GM23338 (cell line): ENCODE results near the gene LPIN1. TPM values are rescaled to one million over a fixed set of nuclear protein-coding genes. Genes with fewer than 3 reads are reported as not detected.

ENCODE experiments used
- ATAC-seq: fragments of 200-7000 bp; cut with Tn5 transposase; 3 replicates; pipeline ENCODE4 v1.9.1; 2020
- DNase-seq: peaks from one replicate; pipeline ENCODE4 v3.0.0-alpha.2; 2015; ENCODE audit warnings: low spot score
- H2AFZ ChIP-seq: fragments of 200-600 bp; sonication (generic); 2 replicates; pipeline ENCODE4 v1.8.0; 2016; ENCODE audit warnings: antibody characterized with exemption, mild to moderate bottlenecking, moderate library complexity
- H3F3A ChIP-seq: fragments of 200-600 bp; sonication (generic); replicated peaks from 2 replicates; pipeline ENCODE4 v1.8.0; 2017; ENCODE audit warnings: antibody characterized with exemption, mixed run types, low read depth
- H3K27ac ChIP-seq: fragments of 200-600 bp; sonication (generic); 2 replicates; pipeline ENCODE4 v1.6.1; 2016; ENCODE audit warnings: low read depth
- H3K27me3 ChIP-seq: fragments of 200-600 bp; sonication (generic); 2 replicates; pipeline ENCODE4 v1.8.0; 2016; ENCODE audit warnings: mild to moderate bottlenecking, mixed run types, moderate library complexity; ENCODE audit not compliant: insufficient read depth
- H3K36me3 ChIP-seq: fragments of 200-600 bp; sonication (generic); 2 replicates; pipeline ENCODE4 v1.8.0; 2016; ENCODE audit warnings: mild to moderate bottlenecking; ENCODE audit not compliant: insufficient read depth
- H3K4me1 ChIP-seq: fragments of 200-600 bp; sonication (generic); 2 replicates; pipeline ENCODE4 v1.8.0; 2016; ENCODE audit warnings: mild to moderate bottlenecking, moderate library complexity; ENCODE audit not compliant: insufficient read depth
- H3K4me2 ChIP-seq: fragments of 200-600 bp; sonication (generic); 2 replicates; pipeline ENCODE4 v1.7.1; 2017; ENCODE audit warnings: mixed run types
- H3K4me3 ChIP-seq: fragments of 200-600 bp; sonication (generic); 2 replicates; pipeline ENCODE4 v1.6.1; 2016; ENCODE audit warnings: mixed run types
- H3K79me2 ChIP-seq: fragments of 200-600 bp; sonication (generic); replicated peaks from 2 replicates; pipeline ENCODE4 v1.8.0; 2017; ENCODE audit warnings: mild to moderate bottlenecking; ENCODE audit not compliant: insufficient read depth
- H3K9me2 ChIP-seq: fragments of 200-600 bp; sonication (generic); 2 replicates; pipeline ENCODE4 v1.8.0; 2017; ENCODE audit not compliant: insufficient read depth
- H4K20me1 ChIP-seq: fragments of 200-600 bp; sonication (generic); replicated peaks from 2 replicates; pipeline ENCODE4 v1.8.0; 2017; ENCODE audit warnings: mild to moderate bottlenecking; ENCODE audit not compliant: insufficient read depth
- H3K27ac Mint-ChIP-seq: 2 replicates; pipeline ENCODE4 v1.8.0; 2020; ENCODE audit warnings: inconsistent platforms, mild to moderate bottlenecking, moderate library complexity, mixed read lengths
- H3K27me3 Mint-ChIP-seq: 3 replicates; pipeline ENCODE4 v1.8.0; 2022; ENCODE audit warnings: low read depth, mild to moderate bottlenecking, moderate library complexity, mixed read lengths, inconsistent platforms; ENCODE audit not compliant: insufficient read depth, poor library complexity
- H3K36me3 Mint-ChIP-seq: 3 replicates; pipeline ENCODE4 v1.8.0; 2021; ENCODE audit warnings: low read depth, mild to moderate bottlenecking, inconsistent platforms, moderate library complexity, mixed read lengths
- H3K4me1 Mint-ChIP-seq: 3 replicates; pipeline ENCODE4 v1.8.0; 2020; ENCODE audit warnings: mild to moderate bottlenecking, inconsistent platforms, mixed read lengths
- H3K4me3 Mint-ChIP-seq: 3 replicates; pipeline ENCODE4 v1.8.0; 2021; ENCODE audit warnings: moderate library complexity, mild to moderate bottlenecking, inconsistent platforms, mixed read lengths
- H3K9me3 Mint-ChIP-seq: 3 replicates; pipeline ENCODE4 v1.8.0; 2020; ENCODE audit warnings: moderate library complexity, mild to moderate bottlenecking, inconsistent platforms, mixed read lengths
- CTCF ChIP-seq, 2 experiments: fragments of 200-600 bp in 1 of 2; sonication (generic) in 1 of 2; conservative IDR thresholded peaks; 2 replicates each; pipeline versions ENCODE4 v1.5.1 to v1.6.1; 2016 to 2017; ENCODE audit warnings: antibody characterized with exemption in 2 of 2, low read depth in 2 of 2, mild to moderate bottlenecking in 2 of 2, moderate library complexity in 1 of 2
- EZH2 ChIP-seq: fragments of 200-600 bp; sonication (generic); IDR thresholded peaks from one replicate; pipeline ENCODE4 v1.8.0; 2017; ENCODE audit warnings: antibody characterized with exemption, mild to moderate bottlenecking, low read depth; ENCODE audit not compliant: unreplicated experiment
- NANOG ChIP-seq: IDR thresholded peaks from 2 replicates; pipeline ENCODE4 v1.6.1; 2016; ENCODE audit warnings: antibody characterized with exemption, borderline replicate concordance
- ZNF462 ChIP-seq: fragments of 250-450 bp; sonication (Bioruptor Pico); IDR thresholded peaks from 2 replicates; pipeline ENCODE4 v1.5.0; 2020; ENCODE audit warnings: mild to moderate bottlenecking, moderate library complexity
- polyA plus RNA-seq: library from polyadenylated mRNA; unstranded; fragments of >200 nt; fragmentation: Nextera tagmentation; extraction: Ambion mirVana; gene quantifications from 2 replicates; pipeline ENCODE4 v1.2.1, GENCODE V29; 2016
- total RNA-seq: library from RNA; depleted of rRNA; stranded (reverse); fragments of >200 nt; shearing (Covaris generic); gene quantifications from 2 replicates; pipeline ENCODE4 v1.2.3, GENCODE V29; 2014

LPIN1 gene
- total and polyA plus RNA-seq, 2 experiments from 2014 or later = 4.4 to 9.5 TPM

- Histone ChIP-seq H3K79me2 (no peaks in the 10 kb centered on the region), H3F3A (no peaks in the 10 kb centered on the region), H3K4me1 (peaks cover 10% of the 10 kb centered on the region; the same call in 1 of the 2 replicates), H3K27me3 (no peaks in the 10 kb centered on the region), H3K4me2 (peak overlapping the region; percentile 41), H3K4me3 (no peak overlapping the region), H4K20me1 (no peaks in the 10 kb centered on the region), H3K36me3 (peaks cover 3% of the 10 kb centered on the region; the same call in 1 of the 2 replicates), H3K27ac (no peak overlapping the region), H2AFZ (no peak overlapping the region), H3K9me2 (0 out of 2 replicates have a peak, but pooled peaks cover 4% of the 10 kb centered on the region)
- Mint-ChIP-seq H3K4me1 (peaks cover 6% of the 10 kb centered on the region; the same call in 1 of the 3 replicates), H3K4me3 (no peak overlapping the region), H3K27me3 (no peaks in the 10 kb centered on the region), H3K27ac (no peak overlapping the region), H3K9me3 (no peaks in the 10 kb centered on the region), H3K36me3 (no peaks in the 10 kb centered on the region; the same call in 2 of the 3 replicates)
- peak; percentile 87 for DNase-seq
- ATAC-seq = peak; percentile 98
- peak; percentile 92 to 97 for TF ChIP-seq CTCF (conservative IDR thresholded peaks at IDR 0.05; ENCODE audit: low read depth in 2 of 2)
- no peak for TF ChIP-seq NANOG
- no peak for TF ChIP-seq EZH2
- no peak for TF ChIP-seq ZNF462 (CRISPR knock-in tag)
Observed at GRCh38 chr2:11778923-11779757, 32.7 kb downstream of the LPIN1 start.
